IMR-90 (cell line): Measurements from ENCODE around the gene MADD. TPM values are rescaled to one million over a fixed set of nuclear protein-coding genes. Genes with fewer than 3 reads are reported as not detected.

ENCODE experiments used
- ATAC-seq: fragments of 200-7000 bp; cut with Tn5 transposase; 2 replicates; pipeline ENCODE4 v1.9.1; 2020; ENCODE audit warnings: low read depth, mild to moderate bottlenecking, moderate library complexity
- BruUV-seq: library from RNA; stranded (reverse); fragments of 400-500 nt; replicated peaks from 2 replicates; lab custom pipeline; 2021; lab: Mats Ljungman, UMichigan
- CTCF ChIA-PET: fragments of 300-600 bp; formaldehyde crosslinking; extraction: SDS; loops from one replicate; lab custom pipeline; 2021; ENCODE audit warnings: antibody characterized with exemption; lab: Yijun Ruan, JAX
- POLR2A ChIA-PET: fragments of 300-600 bp; sonication (Branson Sonifier 250); formaldehyde crosslinking; loops from one replicate; lab custom pipeline; 2022; ENCODE audit warnings: antibody characterized with exemption; ENCODE audit not compliant: unreplicated experiment; lab: Charles Lee
- DNase-seq: peaks from one replicate; pipeline ENCODE4 v3.0.0; 2013
- H2AFZ ChIP-seq: replicated peaks from 2 replicates; pipeline ENCODE3; 2013; ENCODE audit warnings: low read length, mild to moderate bottlenecking; ENCODE audit not compliant: poor library complexity
- H2AK5ac ChIP-seq: 2 replicates; pipeline ENCODE4 v1.6.1; 2013; ENCODE audit warnings: low read depth, low read length, inconsistent platforms
- H2AK9ac ChIP-seq: replicated peaks from 2 replicates; pipeline ENCODE3; 2013; ENCODE audit warnings: mild to moderate bottlenecking, low read depth, low read length, moderate library complexity; ENCODE audit not compliant: poor library complexity
- H2BK120ac ChIP-seq: 2 replicates; pipeline ENCODE4 v1.6.1; 2013; ENCODE audit warnings: low read depth, low read length, inconsistent platforms
- H2BK15ac ChIP-seq: 3 replicates; pipeline ENCODE4 v1.6.1; 2013; ENCODE audit warnings: low read depth, low read length, inconsistent platforms
- H2BK20ac ChIP-seq: 2 replicates; pipeline ENCODE4 v1.6.1; 2013; ENCODE audit warnings: low read depth, mild to moderate bottlenecking, inconsistent platforms, low read length, moderate library complexity
- H2BK5ac ChIP-seq: 2 replicates; pipeline ENCODE4 v1.6.1; 2013; ENCODE audit warnings: mild to moderate bottlenecking, low read depth, low read length, inconsistent platforms; ENCODE audit not compliant: poor library complexity, severe bottlenecking
- H3K14ac ChIP-seq: replicated peaks from 2 replicates; pipeline ENCODE4 v1.6.1; 2013; ENCODE audit warnings: low read depth, low read length, inconsistent platforms
- H3K18ac ChIP-seq: 2 replicates; pipeline ENCODE4 v1.6.1; 2013; ENCODE audit warnings: low read depth, low read length, control low read depth
- H3K23ac ChIP-seq: 2 replicates; pipeline ENCODE4 v1.6.1; 2013; ENCODE audit warnings: low read depth, low read length, inconsistent platforms
- H3K27ac ChIP-seq: 2 replicates; pipeline ENCODE4 v1.5.1; 2013; ENCODE audit warnings: mild to moderate bottlenecking, control low read depth, low read length; ENCODE audit not compliant: insufficient read depth
- H3K27me3 ChIP-seq: 2 replicates; pipeline ENCODE4 v1.6.1; 2013; ENCODE audit warnings: low read length; ENCODE audit not compliant: control insufficient read depth, insufficient read depth
- H3K36me3 ChIP-seq: 2 replicates; pipeline ENCODE4 v1.6.1; 2013; ENCODE audit warnings: low read length, mixed read lengths; ENCODE audit not compliant: control insufficient read depth, insufficient read depth
- H3K4ac ChIP-seq: 2 replicates; pipeline ENCODE4 v1.6.1; 2013; ENCODE audit warnings: low read depth, low read length, inconsistent platforms
- H3K4me1 ChIP-seq: 2 replicates; pipeline ENCODE4 v1.6.1; 2013; ENCODE audit warnings: low read length, mixed read lengths; ENCODE audit not compliant: control insufficient read depth, insufficient read depth
- H3K4me2 ChIP-seq: 2 replicates; pipeline ENCODE4 v1.6.1; 2013; ENCODE audit warnings: low read depth, mild to moderate bottlenecking, control low read depth, low read length, moderate library complexity
- H3K4me3 ChIP-seq: 2 replicates; pipeline ENCODE4 v1.5.1; 2013; ENCODE audit warnings: low read depth, mild to moderate bottlenecking, control low read depth, low read length, moderate library complexity; ENCODE audit not compliant: insufficient read depth
- H3K56ac ChIP-seq: 2 replicates; pipeline ENCODE4 v1.6.1; 2013; ENCODE audit warnings: low read length, inconsistent platforms; ENCODE audit not compliant: insufficient read depth; ENCODE audit errors: extremely low read depth
- H3K79me1 ChIP-seq, 2 experiments: 2 replicates each; pipeline ENCODE4 v1.6.1; 2013; ENCODE audit warnings: low read length in 2 of 2, inconsistent platforms in 1 of 2, low read depth in 1 of 2
- H3K9ac ChIP-seq: 2 replicates; pipeline ENCODE4 v1.6.1; 2013; ENCODE audit warnings: low read depth, low read length, control low read depth
- H3K9me1 ChIP-seq: 2 replicates; pipeline ENCODE4 v1.6.1; 2013; ENCODE audit warnings: low read length, inconsistent platforms; ENCODE audit not compliant: insufficient read depth
- H3K9me3 ChIP-seq: 2 replicates; pipeline ENCODE4 v1.6.1; 2013; ENCODE audit warnings: low read length; ENCODE audit not compliant: control insufficient read depth, insufficient read depth
- H4K20me1 ChIP-seq: 2 replicates; pipeline ENCODE4 v1.6.1; 2013; ENCODE audit warnings: low read length, inconsistent platforms; ENCODE audit not compliant: insufficient read depth
- H4K5ac ChIP-seq: 2 replicates; pipeline ENCODE4 v1.6.1; 2013; ENCODE audit warnings: mild to moderate bottlenecking, low read depth, low read length, control low read depth
- H4K8ac ChIP-seq, 2 experiments: 2 replicates each; pipeline ENCODE4 v1.6.1; 2013; ENCODE audit warnings: low read depth in 2 of 2, low read length in 2 of 2, control low read depth in 1 of 2, inconsistent platforms in 1 of 2
- H4K91ac ChIP-seq: 2 replicates; pipeline ENCODE4 v1.6.1; 2013; ENCODE audit warnings: low read depth, low read length, inconsistent platforms; ENCODE audit not compliant: insufficient read depth
- CEBPB ChIP-seq: IDR thresholded peaks from 2 replicates; pipeline ENCODE4 v1.6.1; 2012; ENCODE audit warnings: low read depth, low read length, improper control_type of control experiment
- CHD1 ChIP-seq: IDR thresholded peaks from 2 replicates; pipeline ENCODE4 v1.6.1; 2012; ENCODE audit warnings: low read depth, low read length, improper control_type of control experiment
- FOS ChIP-seq: fragments of 150-350 bp; IDR thresholded peaks from 2 replicates; pipeline ENCODE4 v1.6.1; 2016; ENCODE audit warnings: low read depth, low read length
- MAFK ChIP-seq: IDR thresholded peaks from 2 replicates; pipeline ENCODE4 v1.6.1; 2012; ENCODE audit warnings: low read depth, low read length, improper control_type of control experiment
- MAZ ChIP-seq: IDR thresholded peaks from 2 replicates; pipeline ENCODE4 v1.6.1; 2012; ENCODE audit warnings: low read depth, mild to moderate bottlenecking, low read length, improper control_type of control experiment, moderate library complexity, borderline replicate concordance
- MXI1 ChIP-seq: IDR thresholded peaks from 2 replicates; pipeline ENCODE4 v1.6.1; 2012; ENCODE audit warnings: low read depth, mild to moderate bottlenecking, low read length, moderate library complexity, borderline replicate concordance
- NFE2L2 ChIP-seq: fragments of 150-350 bp; IDR thresholded peaks from 2 replicates; pipeline ENCODE4 v1.6.1; 2016; ENCODE audit warnings: low read depth, mild to moderate bottlenecking, low read length
- POLR2A ChIP-seq: IDR thresholded peaks from 2 replicates; pipeline ENCODE4 v1.6.1; 2012; ENCODE audit warnings: mild to moderate bottlenecking, low read depth, low read length
- RAD21 ChIP-seq: IDR thresholded peaks from 2 replicates; pipeline ENCODE4 v1.6.1; 2012; ENCODE audit warnings: low read length, improper control_type of control experiment
- RCOR1 ChIP-seq: IDR thresholded peaks from 2 replicates; pipeline ENCODE4 v1.6.1; 2012; ENCODE audit warnings: mild to moderate bottlenecking, low read length, improper control_type of control experiment; ENCODE audit not compliant: insufficient replicate concordance
- RFX5 ChIP-seq: IDR thresholded peaks from 2 replicates; pipeline ENCODE4 v1.8.0; 2012; ENCODE audit warnings: low read depth, mild to moderate bottlenecking, low read length, moderate library complexity
- SMC3 ChIP-seq: fragments of 150-350 bp; IDR thresholded peaks from 2 replicates; pipeline ENCODE4 v1.6.1; 2016; ENCODE audit warnings: low read depth, mild to moderate bottlenecking, antibody characterized with exemption, low read length, moderate library complexity
- WGBS, 2 experiments: methylation state at CpG; one replicate each; pipeline versions ENCODE4 v1.1.5 to v1.1.7; 2013; ENCODE audit warnings: missing lambda C conversion rate in 2 of 2; ENCODE audit not compliant: insufficient read length in 1 of 2; ENCODE audit errors: extremely low coverage in 2 of 2; 5-methylcytosine and 5-hydroxymethylcytosine counted together
- dilution Hi-C: fragments of 300-500 bp; cut with HindIII; formaldehyde crosslinking; loops from one replicate; pipeline ENCODE4 v1.14.3; 2018; ENCODE audit warnings: low sequenced_read_pairs; ENCODE audit not compliant: unreplicated experiment
- in situ Hi-C: fragments of 300-500 bp; cut with MboI; formaldehyde crosslinking; loops from 3 replicates; pipeline ENCODE4 v1.14.3; 2019; ENCODE audit warnings: low sequenced_read_pairs, inconsistent platforms, mixed read lengths
- intact Hi-C: fragments of 100-400 bp; cut with micrococcal nuclease; formaldehyde crosslinking; loops from 2 replicates; pipeline ENCODE4 v1.10.0; 2022
- polyA plus RNA-seq, 3 experiments: library from polyadenylated mRNA; depleted of rRNA; stranded (reverse); fragments of >200 nt; gene quantifications; 2 replicates each; pipeline ENCODE4 v1.2.3, GENCODE V29; 2012; ENCODE audit warnings: low replicate concordance in 1 of 3
- total RNA-seq: library from RNA; depleted of rRNA; stranded (reverse); fragments of >200 nt; gene quantifications from 2 replicates; pipeline ENCODE4 v1.2.3, GENCODE V29; 2012
- TF ChIP-seq, protein P1 (sequence below): conservative IDR thresholded peaks from 2 replicates; pipeline ENCODE4 v1.5.1; 2012; ENCODE audit warnings: mild to moderate bottlenecking, low read depth, low read length, improper control_type of control experiment
- TF ChIP-seq, protein P2 (sequence below): fragments of 150-350 bp; IDR thresholded peaks from 2 replicates; pipeline ENCODE4 v1.6.1; 2017; ENCODE audit warnings: mild to moderate bottlenecking, antibody characterized with exemption, low read length, low read depth
- TF ChIP-seq, protein P3 (sequence below): fragments of 150-350 bp; IDR thresholded peaks from 2 replicates; pipeline ENCODE4 v1.6.1; 2016; ENCODE audit warnings: low read depth, mild to moderate bottlenecking, low read length, moderate library complexity, borderline replicate concordance

Gene MADD
- total and polyA plus RNA-seq, 2 of the 4 experiments (the other 2 are of a cell fraction), result 13.3 to 16.4 TPM

DNA sequence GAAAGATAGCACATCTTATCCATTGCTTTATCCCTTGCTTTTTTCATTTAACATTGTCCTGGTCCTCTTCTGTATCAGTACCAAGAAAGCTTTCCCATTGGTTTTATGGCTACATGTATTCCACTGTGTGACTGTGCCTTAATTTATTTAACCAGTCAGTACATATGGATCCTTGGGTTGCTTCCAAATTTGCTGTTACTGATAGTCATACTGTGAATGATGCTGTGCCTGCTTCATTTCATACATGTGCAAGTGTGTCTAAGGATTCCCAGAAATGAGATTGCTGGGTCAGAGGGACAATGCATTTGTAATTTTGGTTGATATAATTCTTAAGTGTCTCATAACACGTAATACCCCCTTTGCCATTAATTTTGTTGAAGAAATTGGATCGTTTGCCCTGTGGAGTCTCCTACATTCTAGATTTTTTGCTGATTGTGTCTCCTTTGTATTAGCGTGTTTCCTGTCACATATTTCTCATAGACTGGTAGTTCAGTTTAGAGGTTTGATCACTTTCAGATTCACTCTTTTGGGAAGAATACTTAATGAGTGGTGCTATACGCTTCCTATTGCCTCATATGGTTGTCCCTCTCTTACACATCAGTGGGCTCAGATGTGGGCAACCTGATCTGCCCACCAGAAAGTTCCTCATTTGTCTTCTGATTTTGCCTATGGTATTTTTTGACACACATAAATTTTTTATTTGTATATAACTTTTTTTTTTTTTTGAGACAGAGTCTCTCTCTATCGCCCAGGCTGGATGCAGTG lies 47.3 kb downstream of the MADD start:
- no peak overlapping the region for H3K9ac ChIP-seq
- no peak overlapping the region for H2AK5ac ChIP-seq
- in situ Hi-C loops (no loop called here), intact Hi-C loops (loop anchor here (5.0 kb wide), 1 partner anchor 40 kb away; no protein-coding TSS in a partner anchor), dilution Hi-C loops (no loop called here)
- CTCF ChIA-PET, result no interaction called here
- DNase-seq (no peak), ATAC-seq (no peak)
- H2BK15ac ChIP-seq, result no peak overlapping the region
- H3K27ac ChIP-seq, result no peak overlapping the region
- no peak overlapping the region for H3K23ac ChIP-seq
- H2BK120ac ChIP-seq, result no peak overlapping the region
- H3K4me3 ChIP-seq, result no peak overlapping the region
- H2BK20ac ChIP-seq, result no peak overlapping the region
- H3K4me2 ChIP-seq, result no peak overlapping the region
- peaks cover 13% of the 10 kb centered on the region for H3K36me3 ChIP-seq
- no peaks in the 10 kb centered on the region for H3K4me1 ChIP-seq
- no peak overlapping the region for H4K8ac ChIP-seq
- no peak overlapping the region for H4K5ac ChIP-seq
- no peak overlapping the region for H4K91ac ChIP-seq
- H3K79me1 ChIP-seq, result peaks cover 0 to 3% of the 10 kb centered on the region in 2 experiments; a peak in 1 of 4 replicates
- no peak overlapping the region for H3K56ac ChIP-seq
- no TSS peak for BruUV-seq
- H4K20me1 ChIP-seq, result no peaks in the 10 kb centered on the region
- 100% methylated on average over 1 of the region's 5 CpGs; no CpG with 5 or more reads in 1 of the 2 experiments for WGBS, 2 experiments
- H2BK5ac ChIP-seq, result no peak overlapping the region
- H3K9me3 ChIP-seq, result no peaks in the 10 kb centered on the region
- peaks cover 3% of the 10 kb centered on the region; the same call in 1 of the 2 replicates for H3K9me1 ChIP-seq
- H3K4ac ChIP-seq, result no peak overlapping the region
- H2AFZ ChIP-seq, result no peak overlapping the region
- H3K14ac ChIP-seq, result no peak overlapping the region
- H3K27me3 ChIP-seq, result no peaks in the 10 kb centered on the region
- H3K18ac ChIP-seq, result no peak overlapping the region
- H2AK9ac ChIP-seq, result no peak overlapping the region
- POLR2A ChIA-PET, result no interaction called here
- TF ChIP-seq RCOR1 (no peak), POLR2A (no peak), FOS (no peak), SMC3 (no peak), RFX5 (no peak), MAZ (no peak), MAFK (no peak), MXI1 (no peak), CHD1 (no peak), NFE2L2 (no peak), RAD21 (no peak), CEBPB (no peak)
- TF ChIP-seq, protein P1, sequence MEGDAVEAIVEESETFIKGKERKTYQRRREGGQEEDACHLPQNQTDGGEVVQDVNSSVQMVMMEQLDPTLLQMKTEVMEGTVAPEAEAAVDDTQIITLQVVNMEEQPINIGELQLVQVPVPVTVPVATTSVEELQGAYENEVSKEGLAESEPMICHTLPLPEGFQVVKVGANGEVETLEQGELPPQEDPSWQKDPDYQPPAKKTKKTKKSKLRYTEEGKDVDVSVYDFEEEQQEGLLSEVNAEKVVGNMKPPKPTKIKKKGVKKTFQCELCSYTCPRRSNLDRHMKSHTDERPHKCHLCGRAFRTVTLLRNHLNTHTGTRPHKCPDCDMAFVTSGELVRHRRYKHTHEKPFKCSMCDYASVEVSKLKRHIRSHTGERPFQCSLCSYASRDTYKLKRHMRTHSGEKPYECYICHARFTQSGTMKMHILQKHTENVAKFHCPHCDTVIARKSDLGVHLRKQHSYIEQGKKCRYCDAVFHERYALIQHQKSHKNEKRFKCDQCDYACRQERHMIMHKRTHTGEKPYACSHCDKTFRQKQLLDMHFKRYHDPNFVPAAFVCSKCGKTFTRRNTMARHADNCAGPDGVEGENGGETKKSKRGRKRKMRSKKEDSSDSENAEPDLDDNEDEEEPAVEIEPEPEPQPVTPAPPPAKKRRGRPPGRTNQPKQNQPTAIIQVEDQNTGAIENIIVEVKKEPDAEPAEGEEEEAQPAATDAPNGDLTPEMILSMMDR, result no peak
- TF ChIP-seq, protein P2, sequence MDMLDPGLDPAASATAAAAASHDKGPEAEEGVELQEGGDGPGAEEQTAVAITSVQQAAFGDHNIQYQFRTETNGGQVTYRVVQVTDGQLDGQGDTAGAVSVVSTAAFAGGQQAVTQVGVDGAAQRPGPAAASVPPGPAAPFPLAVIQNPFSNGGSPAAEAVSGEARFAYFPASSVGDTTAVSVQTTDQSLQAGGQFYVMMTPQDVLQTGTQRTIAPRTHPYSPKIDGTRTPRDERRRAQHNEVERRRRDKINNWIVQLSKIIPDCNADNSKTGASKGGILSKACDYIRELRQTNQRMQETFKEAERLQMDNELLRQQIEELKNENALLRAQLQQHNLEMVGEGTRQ, result no peak
- TF ChIP-seq, protein P3, sequence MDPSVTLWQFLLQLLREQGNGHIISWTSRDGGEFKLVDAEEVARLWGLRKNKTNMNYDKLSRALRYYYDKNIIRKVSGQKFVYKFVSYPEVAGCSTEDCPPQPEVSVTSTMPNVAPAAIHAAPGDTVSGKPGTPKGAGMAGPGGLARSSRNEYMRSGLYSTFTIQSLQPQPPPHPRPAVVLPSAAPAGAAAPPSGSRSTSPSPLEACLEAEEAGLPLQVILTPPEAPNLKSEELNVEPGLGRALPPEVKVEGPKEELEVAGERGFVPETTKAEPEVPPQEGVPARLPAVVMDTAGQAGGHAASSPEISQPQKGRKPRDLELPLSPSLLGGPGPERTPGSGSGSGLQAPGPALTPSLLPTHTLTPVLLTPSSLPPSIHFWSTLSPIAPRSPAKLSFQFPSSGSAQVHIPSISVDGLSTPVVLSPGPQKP, result no peak
